GM12878 (cell line): ENCODE measurements around the gene NBEAL1.

Source experiments
- POLR2AphosphoS5 ChIP-seq: IDR thresholded peaks from 2 replicates; pipeline ENCODE4 v1.6.1; 2011; ENCODE audit warnings: mild to moderate bottlenecking, low read length, inconsistent platforms
- TF ChIP-seq, protein P1 (sequence below), 3 experiments: IDR thresholded peaks in 2 of 3; conservative IDR thresholded peaks in 1 of 3; 2 replicates each; pipeline ENCODE4 v1.5.1; 2011; ENCODE audit warnings: low read depth in 3 of 3, low read length in 3 of 3, mild to moderate bottlenecking in 3 of 3, control low read depth in 2 of 3, moderate library complexity in 2 of 3, inconsistent platforms in 1 of 3, mixed read lengths in 1 of 3; ENCODE audit not compliant: control insufficient read depth in 2 of 3, insufficient read depth in 1 of 3; ENCODE audit errors: extremely low read depth in 1 of 3

DNA sequence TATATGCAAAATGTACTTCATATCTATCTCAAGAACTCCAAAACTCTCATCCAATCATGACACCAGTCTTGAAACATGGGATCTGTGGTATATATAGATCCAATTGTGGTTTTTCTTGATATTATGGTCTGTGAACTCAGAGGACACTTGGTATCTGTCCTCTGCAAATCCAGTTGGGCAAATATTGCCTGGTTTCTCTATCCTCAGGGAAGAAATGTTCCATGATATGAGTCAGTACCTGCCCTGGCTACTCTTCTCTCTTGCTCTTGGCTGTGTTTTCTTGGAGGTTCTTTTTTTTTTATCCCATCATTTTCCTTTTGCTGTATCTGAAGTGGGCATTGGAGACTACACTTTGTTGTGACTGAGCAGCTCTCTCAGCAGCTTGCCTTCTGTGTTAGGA lies 10.9 kb downstream of the NBEAL1 start:
- TF ChIP-seq POLR2AphosphoS5, result no peak
- TF ChIP-seq, protein P1, sequence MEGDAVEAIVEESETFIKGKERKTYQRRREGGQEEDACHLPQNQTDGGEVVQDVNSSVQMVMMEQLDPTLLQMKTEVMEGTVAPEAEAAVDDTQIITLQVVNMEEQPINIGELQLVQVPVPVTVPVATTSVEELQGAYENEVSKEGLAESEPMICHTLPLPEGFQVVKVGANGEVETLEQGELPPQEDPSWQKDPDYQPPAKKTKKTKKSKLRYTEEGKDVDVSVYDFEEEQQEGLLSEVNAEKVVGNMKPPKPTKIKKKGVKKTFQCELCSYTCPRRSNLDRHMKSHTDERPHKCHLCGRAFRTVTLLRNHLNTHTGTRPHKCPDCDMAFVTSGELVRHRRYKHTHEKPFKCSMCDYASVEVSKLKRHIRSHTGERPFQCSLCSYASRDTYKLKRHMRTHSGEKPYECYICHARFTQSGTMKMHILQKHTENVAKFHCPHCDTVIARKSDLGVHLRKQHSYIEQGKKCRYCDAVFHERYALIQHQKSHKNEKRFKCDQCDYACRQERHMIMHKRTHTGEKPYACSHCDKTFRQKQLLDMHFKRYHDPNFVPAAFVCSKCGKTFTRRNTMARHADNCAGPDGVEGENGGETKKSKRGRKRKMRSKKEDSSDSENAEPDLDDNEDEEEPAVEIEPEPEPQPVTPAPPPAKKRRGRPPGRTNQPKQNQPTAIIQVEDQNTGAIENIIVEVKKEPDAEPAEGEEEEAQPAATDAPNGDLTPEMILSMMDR (IDR thresholded peaks at IDR 0.05 in 2 of 3, conservative IDR thresholded peaks at IDR 0.05 in 1 of 3; ENCODE audit: control insufficient read depth in 2 of 3, extremely low read depth in 1 of 3, insufficient read depth in 1 of 3, low read depth in 3 of 3, low read length in 3 of 3), result no peak
